ENCODE results near the gene FAM168A.

DNA sequence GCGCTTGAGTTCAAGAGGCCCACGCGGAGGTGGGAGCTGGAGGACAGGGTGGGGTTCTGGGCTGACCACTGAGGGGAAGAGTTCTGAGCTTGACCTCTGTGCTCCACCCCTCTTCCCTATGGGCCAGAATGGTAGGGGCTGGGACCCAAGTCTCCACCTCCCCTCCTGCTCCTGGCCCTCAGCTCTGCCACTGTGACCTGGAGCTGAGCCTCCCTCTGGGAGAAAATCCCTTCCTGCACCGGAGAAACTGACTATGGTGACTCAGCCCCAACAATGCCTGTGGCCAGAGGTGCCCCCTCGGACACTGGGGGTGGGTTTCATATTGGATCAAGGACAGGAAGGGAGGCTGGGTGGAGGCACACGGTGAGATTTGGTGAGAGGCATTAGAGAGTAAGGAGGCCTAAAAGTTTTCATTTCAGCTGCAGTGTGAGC, 198.7 kb downstream of the FAM168A start:
- TF ChIP-seq, protein P1, sequence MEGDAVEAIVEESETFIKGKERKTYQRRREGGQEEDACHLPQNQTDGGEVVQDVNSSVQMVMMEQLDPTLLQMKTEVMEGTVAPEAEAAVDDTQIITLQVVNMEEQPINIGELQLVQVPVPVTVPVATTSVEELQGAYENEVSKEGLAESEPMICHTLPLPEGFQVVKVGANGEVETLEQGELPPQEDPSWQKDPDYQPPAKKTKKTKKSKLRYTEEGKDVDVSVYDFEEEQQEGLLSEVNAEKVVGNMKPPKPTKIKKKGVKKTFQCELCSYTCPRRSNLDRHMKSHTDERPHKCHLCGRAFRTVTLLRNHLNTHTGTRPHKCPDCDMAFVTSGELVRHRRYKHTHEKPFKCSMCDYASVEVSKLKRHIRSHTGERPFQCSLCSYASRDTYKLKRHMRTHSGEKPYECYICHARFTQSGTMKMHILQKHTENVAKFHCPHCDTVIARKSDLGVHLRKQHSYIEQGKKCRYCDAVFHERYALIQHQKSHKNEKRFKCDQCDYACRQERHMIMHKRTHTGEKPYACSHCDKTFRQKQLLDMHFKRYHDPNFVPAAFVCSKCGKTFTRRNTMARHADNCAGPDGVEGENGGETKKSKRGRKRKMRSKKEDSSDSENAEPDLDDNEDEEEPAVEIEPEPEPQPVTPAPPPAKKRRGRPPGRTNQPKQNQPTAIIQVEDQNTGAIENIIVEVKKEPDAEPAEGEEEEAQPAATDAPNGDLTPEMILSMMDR (conservative IDR thresholded peaks at IDR 0.05 in 1 of 2, IDR thresholded peaks at IDR 0.05 in 1 of 2; ENCODE audit: extremely low read depth in 1 of 2, insufficient read depth in 1 of 2, low read depth in 1 of 2, low read length in 2 of 2), result no peak
- TF ChIP-seq EZH2 (IDR thresholded peaks at IDR 0.05; ENCODE audit: borderline replicate concordance, low read length), result no peak

Measured in mammary epithelial cell (primary cell).